ENCODE data around the gene CACYBP. TPM values are rescaled to one million over a fixed set of nuclear protein-coding genes. Genes with fewer than 3 reads are reported as not detected.

CACYBP gene
- total RNA-seq, 1 donor from 2014 or later: 74.4 TPM

GRCh38 chr1:174999216-174999935, 371 bp upstream of the CACYBP start:
- Histone ChIP-seq H3K9me3 (no peaks in the 10 kb centered on the region), H3K27me3 (ENCODE audit: low read depth) (no peaks in the 10 kb centered on the region), H3K36me3 (no peaks in the 10 kb centered on the region), H3K4me1 (peaks cover 36% of the 10 kb centered on the region), H3K4me3 (peak overlapping the region; percentile 92), H3K27ac (peak overlapping the region; percentile 99)
- intact Hi-C loops (cut with DNase I): loop anchor here (10.0 kb wide), 1 partner anchor 225 kb away; no protein-coding TSS in a partner anchor
- DNase-seq: peak; percentile 98
- TF ChIP-seq, protein P1, sequence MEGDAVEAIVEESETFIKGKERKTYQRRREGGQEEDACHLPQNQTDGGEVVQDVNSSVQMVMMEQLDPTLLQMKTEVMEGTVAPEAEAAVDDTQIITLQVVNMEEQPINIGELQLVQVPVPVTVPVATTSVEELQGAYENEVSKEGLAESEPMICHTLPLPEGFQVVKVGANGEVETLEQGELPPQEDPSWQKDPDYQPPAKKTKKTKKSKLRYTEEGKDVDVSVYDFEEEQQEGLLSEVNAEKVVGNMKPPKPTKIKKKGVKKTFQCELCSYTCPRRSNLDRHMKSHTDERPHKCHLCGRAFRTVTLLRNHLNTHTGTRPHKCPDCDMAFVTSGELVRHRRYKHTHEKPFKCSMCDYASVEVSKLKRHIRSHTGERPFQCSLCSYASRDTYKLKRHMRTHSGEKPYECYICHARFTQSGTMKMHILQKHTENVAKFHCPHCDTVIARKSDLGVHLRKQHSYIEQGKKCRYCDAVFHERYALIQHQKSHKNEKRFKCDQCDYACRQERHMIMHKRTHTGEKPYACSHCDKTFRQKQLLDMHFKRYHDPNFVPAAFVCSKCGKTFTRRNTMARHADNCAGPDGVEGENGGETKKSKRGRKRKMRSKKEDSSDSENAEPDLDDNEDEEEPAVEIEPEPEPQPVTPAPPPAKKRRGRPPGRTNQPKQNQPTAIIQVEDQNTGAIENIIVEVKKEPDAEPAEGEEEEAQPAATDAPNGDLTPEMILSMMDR (IDR thresholded peaks at IDR 0.05): no peak
- ATAC-seq: peak; percentile 93 to 96

GRCh38 chr1:175000697-175001187, 995 bp downstream of the CACYBP start:
- H3K4me3 ChIP-seq: peak overlapping the region; percentile 92
- H3K9me3 ChIP-seq: no peaks in the 10 kb centered on the region
- DNase-seq (no peak), ATAC-seq (no peak)
- H3K4me1 ChIP-seq: peaks cover 36% of the 10 kb centered on the region
- TF ChIP-seq, protein P1 (IDR thresholded peaks at IDR 0.05): no peak
- H3K36me3 ChIP-seq: peaks cover 12% of the 10 kb centered on the region
- peak overlapping the region; percentile 99 for H3K27ac ChIP-seq
- H3K27me3 ChIP-seq (ENCODE audit: low read depth): no peaks in the 10 kb centered on the region
- intact Hi-C loops (cut with DNase I): no loop called here

DNA sequence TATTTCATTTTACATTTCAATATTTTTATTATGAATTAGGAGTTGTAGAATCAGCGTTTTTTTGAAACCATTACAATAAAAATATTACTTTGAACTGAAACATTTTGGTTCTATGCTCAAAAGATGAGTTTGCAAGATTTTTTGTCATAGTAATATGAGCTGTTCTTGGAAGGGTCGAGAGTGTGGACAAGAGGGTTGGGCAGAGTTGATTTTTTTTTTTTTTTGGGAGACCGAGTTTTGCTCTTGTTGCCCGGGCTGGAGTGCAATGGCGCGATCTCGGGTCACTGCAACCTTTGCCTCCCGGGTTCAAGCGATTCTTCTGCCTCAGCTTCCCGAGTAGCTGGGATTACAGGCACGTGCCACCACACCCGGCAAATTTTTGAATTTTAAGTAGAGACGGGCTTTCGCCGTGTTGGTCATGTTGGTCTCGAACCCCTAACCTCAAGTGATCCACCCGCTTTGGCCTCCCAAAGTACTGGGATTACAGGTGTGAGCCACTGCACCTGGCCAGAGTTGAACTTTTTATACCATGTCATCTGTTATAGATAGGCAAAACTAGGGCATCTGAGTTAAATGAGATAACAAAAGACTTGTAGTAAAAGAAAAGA, 3.3 kb downstream of the CACYBP start:
- Histone ChIP-seq H3K27me3 (ENCODE audit: low read depth) (no peaks in the 10 kb centered on the region), H3K4me3 (no peak overlapping the region), H3K36me3 (peaks cover 35% of the 10 kb centered on the region), H3K4me1 (peaks cover 34% of the 10 kb centered on the region), H3K9me3 (no peaks in the 10 kb centered on the region), H3K27ac (no peak overlapping the region)
- DNase-seq (no peak), ATAC-seq (no peak)
- intact Hi-C loops (cut with DNase I): no loop called here
- TF ChIP-seq, protein P1 (IDR thresholded peaks at IDR 0.05): no peak

DNA sequence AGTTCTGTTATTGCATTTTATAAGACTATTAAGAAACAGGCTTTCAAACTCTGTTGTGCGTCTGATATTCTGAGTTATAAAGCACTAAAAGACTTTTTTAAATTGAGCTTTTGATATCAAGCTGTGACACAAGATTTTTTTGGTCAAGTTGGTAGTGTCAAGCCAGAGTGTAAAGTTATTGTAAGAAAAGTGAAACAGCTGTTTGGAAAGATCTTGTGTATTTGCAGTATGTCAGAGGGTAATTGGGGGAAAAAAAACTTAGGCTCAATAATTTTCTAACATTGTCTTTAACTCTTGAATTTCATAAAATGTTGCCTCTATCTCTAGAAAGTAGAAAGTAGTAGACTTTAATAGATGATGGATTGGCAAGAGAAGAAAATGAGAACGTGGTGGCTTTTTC, 3.8 kb downstream of the CACYBP start:
- TF ChIP-seq, protein P1 (IDR thresholded peaks at IDR 0.05): no peak
- H3K27ac ChIP-seq: no peak overlapping the region
- H3K4me1 ChIP-seq: peaks cover 30% of the 10 kb centered on the region
- ATAC-seq (no peak), DNase-seq (no peak)
- no peaks in the 10 kb centered on the region for H3K9me3 ChIP-seq
- H3K4me3 ChIP-seq: no peak overlapping the region
- H3K36me3 ChIP-seq: peaks cover 40% of the 10 kb centered on the region
- intact Hi-C loops (cut with DNase I): no loop called here
- no peaks in the 10 kb centered on the region for H3K27me3 ChIP-seq (ENCODE audit: low read depth)

GRCh38 chr1:175005085-175005783, 5.5 kb downstream of the CACYBP start:
- peaks cover 57% of the 10 kb centered on the region for H3K36me3 ChIP-seq

More at GRCh38 chr1:175005085-175005783, 5.5 kb downstream of the CACYBP start:
- H3K4me3 ChIP-seq: no peak overlapping the region
- H3K27ac ChIP-seq: no peak overlapping the region
- H3K9me3 ChIP-seq: no peaks in the 10 kb centered on the region
- no peak for ATAC-seq
- intact Hi-C loops (cut with DNase I): no loop called here
- TF ChIP-seq, protein P1 (IDR thresholded peaks at IDR 0.05): no peak
- peaks cover 26% of the 10 kb centered on the region for H3K4me1 ChIP-seq
- DNase-seq: no peak
- no peaks in the 10 kb centered on the region for H3K27me3 ChIP-seq (ENCODE audit: low read depth)

Data from lower lobe of right lung (tissue), 2 donors.